Muscle of back (tissue), 13 donors: ENCODE measurements around the gene CRLF1. TPM values are rescaled to one million over a fixed set of nuclear protein-coding genes. Genes with fewer than 3 reads are reported as not detected.

Experiments
- DNase-seq, 3 donors: peaks; one replicate each; pipeline versions ENCODE4 v3.0.0 to v3.0.0-alpha.2; 2013
- long read RNA-seq, 9 donors: transcript quantifications; one replicate each; lab custom pipeline, GENCODE V29; 2026
- polyA plus RNA-seq, 10 donors: library from polyadenylated mRNA; unstranded; fragments of 120-200 nt; gene quantifications; one replicate each; pipeline ENCODE4 v1.2.1, GENCODE V29; 2013; ENCODE audit not compliant: insufficient read length in 10 of 10

Gene CRLF1, protein sequence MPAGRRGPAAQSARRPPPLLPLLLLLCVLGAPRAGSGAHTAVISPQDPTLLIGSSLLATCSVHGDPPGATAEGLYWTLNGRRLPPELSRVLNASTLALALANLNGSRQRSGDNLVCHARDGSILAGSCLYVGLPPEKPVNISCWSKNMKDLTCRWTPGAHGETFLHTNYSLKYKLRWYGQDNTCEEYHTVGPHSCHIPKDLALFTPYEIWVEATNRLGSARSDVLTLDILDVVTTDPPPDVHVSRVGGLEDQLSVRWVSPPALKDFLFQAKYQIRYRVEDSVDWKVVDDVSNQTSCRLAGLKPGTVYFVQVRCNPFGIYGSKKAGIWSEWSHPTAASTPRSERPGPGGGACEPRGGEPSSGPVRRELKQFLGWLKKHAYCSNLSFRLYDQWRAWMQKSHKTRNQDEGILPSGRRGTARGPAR
- polyA plus RNA-seq: 10 to 100 TPM in 6 of 10 donors, 1 to 10 TPM in 4; 3.2 to 29.6 (median 10.3) TPM
- long read RNA-seq, donor 1, partial matches to known transcripts: 0 of 1 reads
- long read RNA-seq, donor 1, other reads (novel, unspliced or antisense): 0 of 1 reads
- long read RNA-seq, donor 2: 0 reads
- long read RNA-seq, donor 3: 0 reads
- long read RNA-seq, donor 4: 0 reads
- long read RNA-seq, donor 5, partial matches to known transcripts: 11 of 18 reads
- long read RNA-seq, donor 5, other reads (novel, unspliced or antisense): 6 of 18 reads
- long read RNA-seq, donor 6, partial matches to known transcripts: 72 of 133 reads
- long read RNA-seq, donor 6, other reads (novel, unspliced or antisense): 59 of 133 reads
- long read RNA-seq, donor 7, partial matches to known transcripts: 12 of 13 reads
- long read RNA-seq, donor 7, other reads (novel, unspliced or antisense): 0 of 13 reads
- long read RNA-seq, donor 8, partial matches to known transcripts: 51 of 94 reads
- long read RNA-seq, donor 8, other reads (novel, unspliced or antisense): 42 of 94 reads
- long read RNA-seq, donor 9: 0 reads

DNA sequence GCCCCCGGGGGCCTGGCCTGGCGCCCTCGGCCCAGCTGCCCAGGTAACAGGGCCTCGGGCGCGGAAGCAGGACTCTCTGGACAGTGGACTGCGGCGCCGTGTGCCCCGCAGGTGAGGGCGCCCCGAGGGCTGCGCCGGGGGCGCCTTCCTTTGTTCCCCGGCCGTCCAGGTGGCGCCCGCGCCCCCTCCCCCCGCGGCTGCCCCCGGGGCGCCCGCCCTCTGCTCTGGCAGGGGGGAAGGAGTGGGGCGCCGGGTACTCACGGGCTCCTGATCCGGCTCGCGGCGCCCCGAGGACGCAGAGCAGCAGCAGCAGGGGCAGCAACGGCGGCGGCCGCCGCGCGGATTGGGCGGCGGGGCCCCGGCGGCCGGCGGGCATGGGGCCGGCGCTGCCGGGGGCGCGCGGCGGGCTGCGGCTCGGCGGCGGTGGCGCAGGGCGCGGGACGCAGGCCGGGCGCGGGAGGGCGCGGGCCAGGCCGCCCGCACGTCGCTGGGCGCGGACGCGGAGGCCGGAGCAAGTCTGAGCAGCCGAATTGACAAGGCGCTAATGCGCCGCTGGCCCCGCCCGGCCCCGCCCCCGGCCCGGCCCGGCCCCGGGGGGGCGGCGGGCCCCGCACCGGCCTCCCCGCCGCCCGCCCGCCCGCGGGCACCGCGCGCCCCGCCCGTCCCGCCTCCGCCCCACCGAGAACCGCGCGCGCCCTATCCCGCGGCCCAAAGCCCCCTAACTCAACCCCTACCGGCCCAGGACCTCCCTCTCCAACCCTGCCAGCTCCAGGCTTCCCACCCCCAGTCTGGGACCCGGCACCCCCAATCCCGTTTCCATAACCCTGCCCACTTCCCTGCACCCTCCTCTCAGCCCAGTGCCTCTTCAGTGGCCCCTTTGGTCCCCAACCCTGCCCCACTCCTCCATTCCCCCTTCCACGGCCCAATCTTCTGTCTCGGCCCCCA is at the start of gene CRLF1:
Gene CRLF1 (minus strand): TSS at position 519 of the 945 bp plus-strand sequence. CDS start 143 bp downstream, at position 376.
- no peak for DNase-seq

DNA sequence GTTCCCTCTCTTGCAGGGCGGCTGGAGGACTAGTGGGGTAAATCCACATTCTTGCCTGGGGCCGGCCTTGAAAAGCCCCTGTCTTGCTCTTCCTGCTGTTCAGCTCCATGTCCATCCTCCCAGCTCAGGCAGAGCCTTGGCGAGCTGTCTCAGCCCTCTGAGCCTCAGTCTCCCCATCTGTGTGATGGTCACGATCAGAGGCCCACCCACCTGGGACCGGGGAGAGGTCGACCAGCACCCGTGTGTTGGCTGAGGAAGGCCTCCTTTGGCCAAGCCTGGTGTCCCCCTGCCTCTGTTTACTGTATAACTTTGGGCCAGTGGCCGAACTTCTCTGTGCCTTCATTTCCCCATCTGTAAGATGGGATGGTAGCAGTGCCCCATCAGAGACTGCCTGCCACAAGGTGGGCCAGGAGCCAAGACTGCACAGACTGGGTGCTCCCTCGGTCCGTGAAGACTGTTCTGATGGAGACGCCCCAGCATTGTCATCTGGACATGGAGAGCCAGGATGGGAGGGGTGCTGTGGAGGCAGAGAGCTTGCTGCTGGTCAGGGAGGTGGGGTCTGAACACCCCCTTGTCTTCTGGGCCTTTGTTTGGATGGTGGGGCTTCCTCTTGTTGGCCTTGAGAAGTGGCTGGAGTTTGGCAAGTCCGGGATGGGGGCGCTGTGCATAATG is 48.7 kb upstream of the CRLF1 start:
- no peak for DNase-seq

DNA sequence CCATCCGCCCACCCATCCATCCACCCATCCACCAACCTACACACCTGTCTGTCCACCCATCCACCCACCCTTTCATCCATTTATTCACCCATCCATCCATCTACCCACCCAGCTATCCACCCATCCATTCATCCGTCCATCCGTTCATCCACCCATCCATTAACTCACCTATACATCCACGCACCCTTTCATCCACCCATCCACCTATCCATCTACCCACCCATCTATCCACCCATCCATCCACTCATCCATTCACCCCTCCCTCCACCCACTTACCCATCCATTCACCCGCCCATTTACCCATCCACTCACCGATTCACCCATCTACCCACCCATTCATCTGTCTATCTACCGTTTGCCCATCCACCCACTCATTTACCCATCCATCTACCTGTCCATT is 47.9 kb upstream of the CRLF1 start:
- DNase-seq: no peak

DNA sequence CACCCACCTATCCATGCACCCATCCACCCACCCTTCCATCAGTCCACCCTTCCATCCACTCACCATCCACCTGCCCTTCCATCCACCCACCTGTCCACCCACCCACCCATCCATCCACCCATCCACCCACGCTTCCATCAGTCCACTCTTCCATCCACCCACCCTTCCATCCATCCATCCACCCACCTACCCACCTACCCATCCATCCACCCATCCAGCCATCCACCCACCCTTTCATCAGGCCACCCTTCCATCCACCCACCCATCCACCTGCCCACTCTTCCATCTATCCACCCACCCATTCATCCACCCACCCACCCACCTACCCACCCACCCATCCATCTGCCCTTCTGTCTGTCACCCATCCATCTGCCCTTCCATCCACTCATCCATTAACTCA is 47.3 kb upstream of the CRLF1 start:
- no peak for DNase-seq

DNA sequence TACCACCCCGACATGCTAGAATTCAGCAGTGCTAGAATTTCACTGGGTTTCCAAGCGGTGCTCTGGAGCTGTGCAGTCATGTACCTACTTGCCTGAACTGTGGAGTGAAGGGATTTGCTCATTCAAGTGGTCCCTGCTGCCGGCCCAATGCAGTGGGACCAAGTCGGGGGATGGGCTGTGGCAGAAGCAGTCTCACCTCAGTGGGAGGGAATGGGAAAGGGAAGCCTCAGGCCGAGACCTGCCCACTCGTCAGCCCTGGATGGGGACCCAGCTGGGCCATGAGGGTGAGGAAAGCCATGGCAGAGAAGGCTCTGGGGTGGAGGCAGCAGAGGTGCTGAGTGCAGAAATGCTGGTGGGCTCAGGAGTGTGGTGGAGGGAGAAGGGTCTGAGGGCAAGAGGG is 45.1 kb upstream of the CRLF1 start:
- DNase-seq: no peak

DNA sequence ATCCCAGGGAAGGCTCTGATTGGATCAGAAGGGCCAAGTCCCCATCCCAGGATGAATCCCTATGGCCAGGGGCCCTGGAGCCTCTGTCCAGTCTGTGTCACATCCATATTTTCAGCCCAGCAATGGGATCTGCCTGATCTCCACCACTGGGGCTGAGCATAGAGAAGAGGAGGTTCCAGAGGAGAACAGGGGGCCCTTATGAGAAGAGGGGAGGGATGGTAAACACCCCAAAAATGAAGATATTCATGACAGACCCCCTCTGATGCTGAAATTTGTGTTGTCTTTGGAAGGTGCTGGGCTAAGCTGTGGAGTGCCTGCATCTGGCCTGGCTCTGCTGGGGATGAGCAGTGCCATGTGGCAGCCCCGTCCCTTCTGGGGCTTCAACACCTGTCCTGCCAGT is 44.7 kb upstream of the CRLF1 start:
- DNase-seq: no peak

DNA sequence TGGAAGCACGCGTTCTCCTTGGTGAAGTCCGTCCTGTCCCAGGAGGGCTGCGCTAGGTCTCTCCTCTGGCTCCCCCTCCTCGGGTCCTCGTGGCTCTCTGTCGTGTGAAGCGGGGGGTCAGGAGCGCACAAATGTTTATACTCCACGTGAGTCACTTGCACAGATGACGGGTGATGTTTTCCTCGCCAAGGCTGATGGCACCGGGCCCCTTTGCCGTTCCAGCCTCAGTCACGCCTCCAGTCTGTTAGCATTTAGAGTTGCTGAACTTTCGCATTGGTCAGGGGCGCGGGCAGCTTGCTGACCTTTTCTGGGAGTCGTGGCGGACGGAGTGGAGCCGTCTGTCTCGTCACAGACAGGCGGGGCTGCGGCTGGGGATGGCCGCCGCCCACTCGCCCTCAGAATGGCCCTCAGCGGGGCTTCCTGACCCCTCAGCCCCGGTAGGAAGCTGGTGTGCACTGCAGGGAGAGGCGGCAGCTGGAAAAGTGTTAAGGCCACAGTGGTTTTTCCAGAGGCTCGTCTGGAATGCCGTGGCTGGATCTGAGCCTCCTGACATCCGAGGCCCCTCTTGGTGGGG is 44.0 kb upstream of the CRLF1 start:
- peak; percentile 38 to 91 (median 73) for DNase-seq

DNA sequence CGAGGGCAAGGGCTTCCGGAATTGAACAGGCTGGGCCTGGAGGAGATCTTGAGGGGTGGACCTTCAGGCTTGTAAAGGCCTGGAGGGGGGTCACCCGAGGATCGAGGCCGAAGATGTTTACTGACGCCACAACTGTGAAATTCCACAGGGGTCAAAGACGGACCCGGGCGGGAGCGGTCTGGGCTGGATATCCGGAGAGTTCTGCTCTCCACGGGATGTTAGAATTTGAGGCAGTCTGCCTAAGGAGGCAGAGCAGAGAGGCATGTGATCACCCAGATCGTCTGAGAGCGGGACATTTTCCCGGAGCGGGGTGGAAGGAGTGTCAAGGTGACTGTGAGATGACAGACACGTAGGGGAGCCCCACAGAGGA is 43.4 kb upstream of the CRLF1 start:
- peak in 2 of 3 donors; percentile 40 to 69 for DNase-seq

DNA sequence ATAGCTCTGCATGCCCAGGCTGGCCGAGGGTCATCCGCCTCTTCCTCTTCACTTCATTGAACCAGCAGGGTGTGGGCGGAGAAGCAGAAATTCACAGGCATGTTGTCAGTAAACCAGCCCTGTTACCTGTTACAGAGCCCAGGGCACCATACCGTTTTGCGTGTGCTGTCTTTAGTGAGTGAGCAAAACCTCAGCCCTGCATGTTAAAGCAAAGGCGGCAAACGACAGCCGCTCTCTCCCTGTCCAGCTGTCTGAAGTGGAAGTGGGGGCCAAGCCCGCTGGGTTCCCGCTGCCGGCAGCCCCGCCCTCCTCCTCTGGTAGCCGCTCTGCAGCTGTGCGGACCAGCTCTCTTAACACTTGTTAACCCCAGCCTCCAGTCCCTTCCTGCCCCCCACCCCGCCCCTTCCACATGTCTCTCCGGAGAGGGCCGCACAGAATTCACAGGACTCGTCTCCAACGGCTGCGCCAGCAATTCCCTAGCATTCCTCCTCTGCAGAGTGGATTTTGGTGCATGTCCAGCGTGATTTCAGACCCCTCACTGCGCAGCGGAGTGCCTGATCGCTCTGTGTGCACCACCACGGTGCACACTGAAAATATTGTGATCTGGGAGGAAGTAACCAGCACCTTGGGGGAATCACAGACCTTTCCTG is 42.9 kb upstream of the CRLF1 start:
- peak; percentile 62 to 94 (median 82) for DNase-seq

DNA sequence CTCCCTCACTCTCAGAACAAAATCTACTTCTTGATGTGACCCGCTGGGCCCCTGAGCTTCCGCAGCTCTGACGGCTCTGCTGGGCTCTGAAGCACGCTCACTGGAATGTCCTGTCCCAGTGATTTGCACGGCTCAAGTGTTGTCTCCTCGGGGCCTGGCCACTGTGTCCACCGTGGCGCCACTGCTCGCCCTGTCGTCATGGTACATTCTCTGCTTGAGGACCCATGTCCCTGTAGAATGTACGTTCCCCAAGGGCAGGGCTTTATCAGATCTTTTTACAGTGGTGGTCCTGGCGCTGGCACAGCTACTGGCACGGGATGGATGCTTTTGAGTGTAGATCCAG is 42.3 kb upstream of the CRLF1 start:
- DNase-seq: peak in 1 of 3 donors; percentile 74

DNA sequence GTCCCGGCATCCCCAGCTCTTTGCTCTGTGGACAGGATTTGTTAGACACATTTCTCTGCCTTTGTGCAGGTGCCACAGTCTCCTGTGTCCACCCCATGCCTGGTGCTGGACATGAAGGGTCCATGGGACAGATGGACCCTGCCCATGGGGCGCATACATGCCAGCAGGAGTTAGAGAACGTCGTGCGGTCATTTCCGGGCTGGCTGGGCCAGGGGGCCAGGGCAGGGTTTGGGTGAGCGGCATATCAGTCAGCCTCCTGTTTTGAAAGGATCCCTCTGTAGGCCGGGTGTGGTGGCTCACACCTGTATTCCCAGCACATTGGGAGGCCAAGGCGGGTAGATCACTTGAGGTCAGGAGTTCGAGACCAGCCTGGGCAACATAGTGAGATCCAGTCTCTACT is 41.2 kb upstream of the CRLF1 start:
- DNase-seq: no peak

DNA sequence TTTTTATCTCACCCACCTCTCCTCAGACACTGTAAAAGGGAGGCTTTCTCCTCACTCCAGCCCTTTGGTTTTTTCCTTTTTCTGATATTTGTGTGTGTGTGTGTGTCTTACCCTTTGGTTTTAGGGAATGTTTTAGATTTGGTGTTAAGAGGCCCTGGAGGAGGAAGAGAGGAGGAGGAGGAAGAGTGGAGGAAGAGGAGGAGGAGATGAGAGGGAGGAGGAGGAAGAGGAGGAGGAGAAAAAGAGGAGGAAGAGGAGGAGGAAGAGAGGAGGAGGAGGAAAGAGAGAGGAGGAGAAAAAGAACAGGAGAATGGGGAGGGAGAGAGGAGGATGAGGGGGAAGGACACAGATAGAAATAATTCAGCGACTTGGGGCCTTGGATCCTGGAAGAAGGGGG is 40.8 kb upstream of the CRLF1 start:
- no peak for DNase-seq

DNA sequence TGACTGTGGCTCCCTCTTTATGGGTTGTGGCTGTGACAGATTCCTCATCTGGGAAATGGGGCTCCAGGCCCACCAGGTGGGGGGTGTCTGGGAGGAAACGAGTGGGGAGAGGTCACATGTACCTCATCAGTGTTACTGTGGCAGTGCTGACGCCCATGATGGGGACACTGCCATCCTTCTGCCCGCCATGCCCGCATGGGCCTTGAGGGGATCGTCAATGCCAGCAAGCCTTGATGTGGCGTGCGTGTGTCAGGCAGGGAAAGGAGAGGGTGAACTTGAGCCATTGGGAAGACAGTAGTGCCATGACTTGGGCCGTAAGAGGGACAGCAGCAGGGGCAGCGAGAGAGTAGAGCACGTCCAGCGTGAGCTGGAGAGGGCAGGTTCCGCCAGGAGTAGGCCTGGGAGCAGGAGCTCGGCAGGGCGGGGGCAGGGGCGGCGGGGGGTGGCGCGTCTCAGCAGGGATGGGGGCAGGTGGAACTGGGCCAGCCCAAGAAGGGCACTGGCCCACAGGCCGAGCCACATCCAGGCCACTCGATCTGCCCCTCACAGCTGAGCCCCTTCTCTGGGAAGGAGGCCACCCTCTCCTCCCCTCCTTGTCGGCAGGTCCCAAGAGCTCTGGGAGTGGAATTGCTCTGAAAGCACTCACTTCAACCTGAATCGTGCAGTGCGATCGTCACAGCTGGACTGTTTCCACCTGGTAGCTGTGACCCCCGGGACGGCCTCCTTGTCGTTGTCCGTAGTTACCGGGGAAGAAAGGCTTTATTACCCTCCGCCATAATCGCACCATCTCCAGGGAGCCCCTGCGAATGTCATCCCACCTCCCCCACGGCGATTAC is 40.2 kb upstream of the CRLF1 start:
- DNase-seq: no peak

DNA sequence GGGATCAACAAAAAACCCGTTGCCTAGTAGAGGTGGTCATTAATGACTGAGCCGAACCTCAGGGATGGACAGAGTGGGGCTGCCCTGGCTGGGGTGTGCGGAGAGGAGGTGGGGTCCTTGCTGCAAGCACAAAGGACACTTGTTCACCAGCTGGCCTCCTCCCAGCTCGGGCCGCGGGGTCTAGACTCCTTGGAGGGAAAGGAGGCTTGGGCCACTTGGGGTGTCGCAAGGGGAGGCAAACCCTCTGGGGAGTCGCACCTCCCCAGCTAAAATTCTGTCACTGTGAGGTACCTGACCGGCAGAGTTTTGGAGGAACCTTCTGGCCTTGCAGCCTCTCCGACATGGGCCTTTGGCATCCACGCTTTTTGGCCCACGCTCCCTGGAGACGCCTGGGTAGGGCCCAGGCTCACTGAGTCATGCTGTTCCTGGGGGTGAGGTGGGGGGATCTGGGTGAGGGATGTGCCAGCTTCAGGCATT is 38.5 kb upstream of the CRLF1 start:
- DNase-seq: no peak

DNA sequence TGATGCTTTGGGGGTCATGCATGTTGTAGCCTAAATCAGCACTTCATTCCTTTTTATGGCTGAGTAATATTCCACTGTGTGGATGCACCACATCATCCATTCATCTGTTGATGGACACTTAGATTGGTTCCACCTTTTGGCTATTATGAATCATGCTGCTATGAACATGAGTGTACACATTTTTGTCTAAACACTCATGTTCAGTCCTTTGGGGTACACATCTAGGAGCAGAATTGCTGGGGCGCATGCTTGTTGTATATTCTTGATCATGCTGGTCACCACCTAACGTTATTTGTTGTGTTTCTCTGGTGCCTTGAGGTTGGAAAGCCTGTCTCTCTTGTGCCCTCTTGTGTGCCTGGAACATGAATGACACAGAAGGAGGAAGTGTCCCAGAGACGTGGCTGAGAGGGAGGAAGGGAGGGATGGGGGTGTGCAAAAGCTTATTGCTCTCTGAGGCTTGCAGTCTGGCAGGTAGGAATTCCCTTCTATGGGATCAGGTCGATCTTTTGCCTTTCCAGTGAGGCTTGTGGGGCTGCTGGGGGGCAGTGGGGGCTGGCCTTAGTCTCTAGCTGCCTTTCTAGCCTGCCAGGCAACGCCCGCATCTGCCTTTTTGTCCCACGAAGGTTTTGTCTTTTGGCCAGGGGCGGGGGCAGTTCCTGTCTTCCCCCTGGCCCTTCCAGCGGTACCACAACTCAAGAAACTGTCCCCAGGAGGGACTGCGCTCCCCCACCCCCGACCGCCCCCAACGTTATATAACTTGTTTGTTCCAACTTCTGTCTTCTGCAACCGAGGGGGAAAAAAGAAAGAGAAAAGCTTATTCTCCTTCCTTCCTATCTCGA is 37.8 kb upstream of the CRLF1 start:
- no peak for DNase-seq

DNA sequence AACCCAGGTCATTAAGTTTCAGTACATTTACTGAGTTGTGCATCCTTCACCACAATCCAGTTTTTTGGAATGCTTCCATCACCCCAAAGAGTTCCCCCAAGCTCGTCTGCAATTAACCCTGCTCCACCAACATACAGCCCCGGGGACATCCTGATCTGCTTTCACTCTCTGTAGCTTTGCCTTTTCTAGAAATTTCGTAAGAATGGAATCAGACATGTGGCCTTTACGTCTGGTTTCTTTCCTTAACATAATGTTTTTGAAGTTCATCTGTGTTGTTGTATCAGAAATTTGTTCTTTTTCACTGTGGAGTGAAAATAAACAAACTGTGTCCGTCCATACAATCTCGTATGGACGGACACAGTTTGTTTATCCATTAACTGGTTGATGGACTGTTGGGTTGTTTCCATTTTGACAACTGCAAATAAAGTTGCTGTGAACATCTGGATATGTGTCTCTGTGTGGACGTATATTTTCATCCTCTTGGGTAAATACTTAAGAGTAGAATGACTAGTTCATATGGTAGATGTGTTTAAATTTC is 33.2 kb upstream of the CRLF1 start:
- no peak for DNase-seq

DNA sequence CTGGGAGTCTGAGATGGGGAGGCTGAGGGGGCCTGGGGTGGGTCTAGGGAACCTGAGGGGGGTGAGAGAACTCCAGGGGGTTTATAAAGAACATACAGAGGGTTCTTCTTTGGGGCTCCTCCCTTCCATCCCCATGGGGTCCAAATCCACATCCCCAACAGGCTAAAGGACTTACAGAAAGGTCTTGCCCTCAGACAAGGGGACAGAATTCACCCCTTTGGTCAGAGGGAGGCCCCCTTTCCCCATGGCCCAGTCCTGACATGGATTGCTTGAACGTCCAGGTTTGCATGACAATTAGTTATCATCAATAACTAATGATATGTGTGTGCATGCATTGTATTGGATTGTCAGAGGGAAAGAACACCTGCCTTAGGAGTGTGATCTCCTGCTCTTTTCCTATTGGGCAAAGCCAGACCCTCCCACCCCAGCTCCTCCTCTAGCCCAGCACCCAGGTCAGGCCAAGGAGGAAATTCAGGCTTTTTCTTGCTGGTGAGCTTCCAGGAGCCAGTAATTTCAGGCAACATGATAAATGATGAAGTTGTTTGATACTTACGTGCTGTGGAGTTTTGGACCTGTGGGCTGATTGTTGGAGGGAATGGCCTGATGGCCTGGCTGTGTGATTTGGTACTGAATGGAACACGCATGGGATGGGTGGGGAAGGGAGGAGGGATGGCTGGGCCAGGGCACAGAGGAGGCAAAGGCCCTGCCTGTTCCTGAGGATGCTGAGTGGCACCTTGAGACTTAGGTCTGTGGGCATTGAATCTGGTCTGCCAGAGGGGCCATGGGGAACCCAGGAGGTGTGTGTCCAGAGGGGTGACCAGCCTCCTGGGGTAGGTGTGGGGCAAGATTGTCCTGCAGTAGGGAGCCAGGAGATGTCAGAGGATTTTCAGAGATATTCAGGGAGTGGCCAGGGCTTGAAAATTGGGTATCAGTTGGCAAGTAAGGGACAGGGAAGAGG is 31.4 kb upstream of the CRLF1 start:
- no peak for DNase-seq
